Measurements from ENCODE around the gene CWC25.

Gene CWC25

DNA sequence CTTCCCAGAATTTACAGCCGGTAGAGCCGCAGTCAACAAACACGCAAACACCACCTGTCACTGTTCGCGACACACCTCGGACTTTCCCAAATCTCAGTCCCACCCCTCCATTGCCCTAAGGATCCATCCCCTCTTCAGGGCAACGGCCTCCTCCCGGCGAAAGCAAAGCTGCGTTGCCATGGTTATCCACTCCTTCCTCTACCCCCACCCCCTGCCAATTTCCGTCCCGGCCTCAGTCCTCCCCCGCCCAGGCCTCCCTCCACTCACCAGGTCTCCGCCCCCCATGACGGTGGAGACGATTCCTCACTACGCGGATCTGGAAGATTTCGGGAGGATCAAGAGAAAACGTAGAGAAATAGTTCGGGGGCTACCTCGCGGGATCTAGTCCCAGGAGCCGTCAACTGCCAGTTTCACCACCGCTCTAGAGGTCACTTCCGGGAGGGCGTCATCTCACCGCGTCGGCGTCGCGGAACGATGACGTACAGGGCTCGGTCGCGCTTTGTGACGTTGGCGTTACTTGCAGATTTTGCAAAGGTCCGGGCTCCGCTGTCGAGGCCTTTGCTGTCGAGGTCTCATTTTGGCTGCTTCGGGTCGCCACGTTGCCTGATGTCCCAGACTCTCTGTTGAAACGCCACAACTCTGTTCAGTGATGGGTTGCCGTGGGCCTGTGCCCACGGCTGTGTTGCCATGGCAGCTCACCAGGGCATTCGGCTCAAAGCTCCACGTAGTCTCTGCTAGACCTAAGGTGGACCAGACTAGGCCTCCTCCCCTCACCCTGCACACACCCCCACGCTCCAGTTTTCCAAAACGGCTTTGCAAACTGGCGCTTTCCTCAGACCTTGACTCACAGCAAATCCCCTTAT, at the start of gene CWC25:
Gene CWC25, minus strand, starts transcription at position 423 of the 863 bp plus-strand sequence. Its CDS starts 138 bp downstream, at position 285.
- in situ Hi-C loops (cut with MboI; ENCODE audit: low sequenced_read_pairs): no loop called here

- in situ Hi-C loops (cut with MboI; ENCODE audit: low sequenced_read_pairs): loop anchor here (25.0 kb wide), 1 partner anchor 288 kb away; the partner anchor contains the start of genes ARL5C and PLXDC1
These were observed 48.7 kb upstream of the CWC25 start for GRCh38 chr17:38873640-38874380.

GRCh38 chr17:38872671-38873385, 47.7 kb upstream of the CWC25 start:
- in situ Hi-C loops (cut with MboI; ENCODE audit: low sequenced_read_pairs): loop anchor here (25.0 kb wide), 1 partner anchor 289 kb away; the partner anchor contains the start of genes ARL5C and PLXDC1

- in situ Hi-C loops (cut with MboI; ENCODE audit: low sequenced_read_pairs): loop anchor here (25.0 kb wide), 1 partner anchor 290 kb away; the partner anchor contains the start of genes ARL5C and PLXDC1
These were observed 46.9 kb upstream of the CWC25 start for GRCh38 chr17:38872027-38872511.

DNA sequence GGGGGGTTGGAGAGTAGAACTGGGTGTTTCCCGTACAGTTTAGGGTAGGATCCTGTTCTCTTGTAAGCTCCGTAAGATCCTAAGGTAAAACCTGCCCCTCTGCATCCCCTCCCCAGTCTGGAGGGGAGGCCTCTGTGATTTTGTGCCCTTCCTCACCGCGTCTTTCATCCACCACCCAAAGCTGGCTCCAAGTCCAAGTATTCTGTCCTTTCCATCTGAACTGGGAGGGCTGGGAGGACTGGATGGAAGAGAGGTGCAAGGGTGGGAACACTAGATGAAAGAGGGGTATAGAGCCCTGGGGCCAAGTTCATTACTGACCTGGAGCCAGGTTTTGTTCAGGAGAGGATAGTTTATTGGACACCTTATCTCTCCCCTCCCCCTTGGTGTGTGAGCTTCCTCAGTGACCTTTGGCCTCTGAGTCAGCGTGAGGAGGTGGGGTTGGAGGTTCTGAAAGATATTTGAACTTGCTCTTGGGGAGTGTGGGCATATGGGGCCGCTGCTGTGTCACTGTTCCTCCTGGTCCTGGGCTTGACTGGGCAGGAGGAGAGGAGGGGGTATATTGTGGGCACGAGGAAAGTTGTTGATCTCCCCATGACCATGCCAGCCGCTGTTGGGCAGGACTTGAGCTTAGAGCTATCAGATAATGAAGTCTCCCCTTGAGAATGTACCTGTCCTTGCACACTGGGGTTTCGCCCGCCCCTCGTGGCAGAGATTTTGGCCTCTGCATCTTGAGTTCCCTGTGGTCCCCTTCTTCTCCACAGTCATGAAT, 46.3 kb upstream of the CWC25 start:
- in situ Hi-C loops (cut with MboI; ENCODE audit: low sequenced_read_pairs): loop anchor here (25.0 kb wide), 1 partner anchor 291 kb away; the partner anchor contains the start of genes ARL5C and PLXDC1

GRCh38 chr17:38870259-38871165, 45.4 kb upstream of the CWC25 start:
- in situ Hi-C loops (cut with MboI; ENCODE audit: low sequenced_read_pairs): loop anchor here (25.0 kb wide), 1 partner anchor 292 kb away; the partner anchor contains the start of genes ARL5C and PLXDC1

DNA sequence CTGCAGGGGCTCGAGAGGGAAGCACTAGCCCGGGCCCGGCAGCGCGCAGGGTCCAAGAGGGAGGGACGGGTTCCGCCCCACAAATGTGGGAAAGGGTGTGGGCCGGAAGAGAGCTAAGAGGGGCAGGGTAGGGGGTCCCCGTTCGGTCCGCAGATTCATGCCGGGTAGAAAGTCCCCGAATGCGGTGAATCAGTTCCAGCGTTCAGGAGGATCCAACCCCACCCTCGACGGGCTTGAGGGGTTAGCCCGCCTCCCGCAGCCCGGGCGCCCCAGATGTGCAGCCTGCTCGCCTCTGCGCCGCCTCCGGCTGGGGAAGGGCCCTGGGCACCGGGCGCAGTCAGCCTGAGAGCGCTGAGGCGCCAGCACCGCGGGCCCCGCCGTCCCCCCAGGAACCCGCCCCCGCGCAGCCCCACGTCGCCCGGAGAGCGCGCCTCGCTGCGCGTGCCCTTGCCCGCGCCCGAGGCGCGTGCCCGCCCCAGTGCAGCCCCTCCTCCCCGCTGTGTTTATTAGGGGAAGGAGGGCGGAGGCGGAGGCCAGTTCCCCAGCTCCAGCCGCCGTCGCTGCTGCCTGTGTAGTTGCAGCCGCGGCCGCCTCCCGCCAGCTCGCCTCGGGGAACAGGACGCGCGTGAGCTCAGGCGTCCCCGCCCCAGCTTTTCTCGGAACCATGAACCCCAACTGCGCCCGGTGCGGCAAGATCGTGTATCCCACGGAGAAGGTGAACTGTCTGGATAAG, 44.6 kb upstream of the CWC25 start, which contains the start of gene LASP1:
Gene LASP1, plus strand, starts transcription at position 533 of the 733 bp plus-strand sequence. Its CDS starts 132 bp downstream, at position 665.
- in situ Hi-C loops (cut with MboI; ENCODE audit: low sequenced_read_pairs): loop anchor here (25.0 kb wide), 1 partner anchor 293 kb away; the partner anchor contains the start of genes ARL5C and PLXDC1

DNA sequence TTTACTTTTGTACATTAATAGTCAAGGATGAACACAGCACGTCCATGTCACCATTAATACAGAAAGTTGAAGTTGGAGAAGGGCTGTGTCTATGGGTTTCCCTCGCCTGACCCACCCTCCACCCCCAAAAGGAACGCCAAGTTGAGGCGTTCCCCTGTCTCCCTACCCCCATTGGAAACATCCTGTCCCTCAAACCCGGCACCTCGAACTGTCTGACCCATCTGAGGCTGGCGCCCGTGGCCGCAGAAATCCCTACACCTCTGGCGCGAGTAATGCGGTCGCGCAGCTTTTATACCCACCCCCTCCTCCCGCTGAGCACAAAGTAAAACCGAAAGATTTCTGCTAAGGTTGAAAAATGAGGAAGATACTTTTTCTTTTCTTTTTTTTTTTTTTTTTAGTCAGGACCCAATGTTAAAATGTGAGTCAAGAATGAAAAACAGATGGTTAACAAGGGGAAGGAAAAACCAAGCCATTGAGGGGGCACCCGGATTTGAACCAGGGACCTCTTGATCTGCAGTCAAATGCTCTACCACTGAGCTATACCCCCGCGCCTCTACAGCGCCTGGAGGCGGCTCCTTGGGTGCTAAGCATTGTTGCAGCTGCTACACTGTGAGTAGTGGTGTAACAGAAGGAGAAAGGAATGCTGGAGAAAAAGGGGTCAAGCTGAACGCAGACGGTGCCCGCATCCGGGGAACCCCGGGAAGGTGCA, 43.9 kb upstream of the CWC25 start:
- in situ Hi-C loops (cut with MboI; ENCODE audit: low sequenced_read_pairs): loop anchor here (25.0 kb wide), 1 partner anchor 293 kb away; the partner anchor contains the start of genes ARL5C and PLXDC1

DNA sequence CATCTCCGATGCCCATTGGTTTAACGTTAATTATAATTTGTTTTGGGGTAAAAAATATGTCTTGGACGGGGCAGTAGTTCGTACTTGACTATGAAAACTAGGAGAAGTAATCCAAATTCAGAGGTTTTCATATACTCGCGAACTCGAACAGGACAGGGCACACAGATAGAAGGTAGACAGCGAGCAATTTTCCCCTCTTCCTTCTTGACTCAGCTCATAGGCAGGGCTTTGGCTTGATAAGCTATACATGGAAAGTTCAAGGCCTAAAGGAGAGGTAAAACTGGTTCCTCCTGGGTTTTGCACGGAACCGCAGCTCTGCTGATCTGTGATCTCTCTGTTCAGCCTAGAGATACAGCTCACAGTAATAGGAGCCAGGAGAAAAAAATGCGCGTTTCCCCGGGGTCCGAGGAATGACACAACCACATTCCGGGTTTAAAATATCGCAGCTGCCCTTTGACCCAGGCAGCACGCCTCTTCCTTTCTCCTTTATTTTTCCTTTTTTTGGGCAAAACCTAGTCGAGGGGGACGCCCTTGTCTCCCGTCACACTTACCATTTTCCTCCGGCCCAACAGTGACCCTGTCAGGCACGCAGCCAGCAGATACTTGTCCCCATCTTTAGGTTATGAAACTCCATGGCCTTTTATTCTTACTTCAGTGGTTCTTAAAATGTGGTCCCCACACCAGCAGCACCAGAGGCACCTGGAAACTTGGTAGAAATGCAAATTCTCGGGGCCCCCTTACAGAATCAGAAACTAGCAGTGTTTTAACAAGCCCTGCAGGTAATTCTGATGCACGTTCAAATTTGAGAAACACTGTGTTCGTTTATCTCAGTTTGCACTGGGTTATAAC, 43.1 kb upstream of the CWC25 start:
- in situ Hi-C loops (cut with MboI; ENCODE audit: low sequenced_read_pairs): loop anchor here (25.0 kb wide), 1 partner anchor 294 kb away; the partner anchor contains the start of genes ARL5C and PLXDC1

GRCh38 chr17:38867179-38867967, 42.3 kb upstream of the CWC25 start:
- in situ Hi-C loops (cut with MboI; ENCODE audit: low sequenced_read_pairs): loop anchor here (25.0 kb wide), 1 partner anchor 295 kb away; the partner anchor contains the start of genes ARL5C and PLXDC1

DNA sequence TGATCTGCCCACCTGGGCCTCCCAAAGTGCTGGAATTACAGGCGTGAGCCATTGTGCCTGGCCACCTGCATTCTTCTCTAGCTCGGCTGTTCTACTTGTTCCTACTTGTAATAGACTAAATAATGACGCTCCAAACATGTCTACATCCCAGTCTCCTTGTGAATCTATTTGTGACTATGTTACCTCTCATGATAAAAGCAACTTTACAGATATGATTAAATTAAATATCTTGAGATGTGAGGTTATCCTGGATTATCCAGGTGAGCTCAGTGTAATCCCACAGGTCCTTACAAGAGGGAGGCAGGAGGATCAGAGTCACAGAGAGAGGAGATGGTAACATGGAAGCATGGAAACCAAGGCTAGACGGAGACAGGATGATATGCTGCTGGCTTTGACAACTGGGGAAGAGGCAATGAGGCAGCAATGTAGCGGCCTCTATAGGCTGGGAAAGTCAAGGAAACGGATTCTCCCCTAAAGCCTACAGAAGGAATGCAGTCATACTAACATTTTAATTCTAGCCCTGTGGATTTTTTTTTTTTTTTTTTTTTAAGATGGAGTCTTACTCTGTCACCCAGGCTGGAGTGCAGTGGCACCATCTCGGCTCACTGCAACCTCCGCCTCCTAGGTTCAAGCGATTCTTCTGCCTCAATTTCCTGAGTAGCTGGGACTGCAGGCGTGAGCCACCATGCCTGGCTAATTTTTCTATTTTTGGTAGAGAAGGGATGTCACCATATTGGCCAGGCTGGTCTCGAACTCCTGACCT, 39.7 kb upstream of the CWC25 start:
- in situ Hi-C loops (cut with MboI; ENCODE audit: low sequenced_read_pairs): loop anchor here (25.0 kb wide), 1 partner anchor 297 kb away; the partner anchor contains the start of genes ARL5C and PLXDC1

- in situ Hi-C loops (cut with MboI; ENCODE audit: low sequenced_read_pairs): loop anchor here (25.0 kb wide), 1 partner anchor 301 kb away; the partner anchor contains the start of genes ARL5C and PLXDC1
These were observed 36.3 kb upstream of the CWC25 start for GRCh38 chr17:38861399-38861843.

DNA sequence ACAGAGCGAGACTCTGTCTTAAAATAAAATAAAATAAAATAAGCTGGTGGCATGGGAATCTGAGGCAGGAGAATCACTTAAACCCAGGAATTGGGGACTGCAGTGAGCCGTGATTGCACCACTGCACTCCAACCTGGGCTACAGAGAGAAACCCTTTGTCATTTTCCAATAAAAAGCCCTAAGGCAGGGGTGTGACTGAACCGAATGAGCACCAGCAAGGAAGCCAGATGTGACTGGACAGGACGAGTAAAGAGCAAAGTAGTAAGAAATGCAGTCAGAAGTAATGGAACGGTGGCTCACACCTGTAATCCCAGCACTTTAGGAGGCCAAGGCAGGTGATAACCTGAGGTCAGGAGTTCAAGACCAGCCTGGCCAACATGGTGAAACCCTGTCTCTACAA, 32.1 kb upstream of the CWC25 start:
- in situ Hi-C loops (cut with MboI; ENCODE audit: low sequenced_read_pairs): loop anchor here (25.0 kb wide), 1 partner anchor 305 kb away; the partner anchor contains the start of genes ARL5C and PLXDC1

GRCh38 chr17:38855101-38855714, 30.1 kb upstream of the CWC25 start:
- in situ Hi-C loops (cut with MboI; ENCODE audit: low sequenced_read_pairs): loop anchor here (25.0 kb wide), 1 partner anchor 307 kb away; the partner anchor contains the start of genes ARL5C and PLXDC1

Data from HL-60/S4 (cell line).